H9 (cell line): Measurements from ENCODE around the gene ST6GALNAC3. TPM values are rescaled to one million over a fixed set of nuclear protein-coding genes. Genes with fewer than 3 reads are reported as not detected.

Source experiments
- DNase-seq: peaks from one replicate; pipeline ENCODE4 v3.0.0-alpha.2; 2017
- H2AFZ ChIP-seq: one replicate; pipeline ENCODE4 v1.6.1; 2013; ENCODE audit warnings: mild to moderate bottlenecking, low read length, control low read depth, moderate library complexity
- H2AK5ac ChIP-seq: 2 replicates; pipeline ENCODE4 v1.6.1; 2013; ENCODE audit warnings: low read length, control low read depth, mixed read lengths; ENCODE audit not compliant: insufficient read length
- H2BK120ac ChIP-seq: one replicate; pipeline ENCODE4 v1.6.1; 2013; ENCODE audit warnings: low read depth, mild to moderate bottlenecking, low read length, control low read depth, inconsistent platforms; ENCODE audit not compliant: poor library complexity, severe bottlenecking
- H2BK12ac ChIP-seq: 2 replicates; pipeline ENCODE4 v1.6.1; 2013; ENCODE audit warnings: low read length, control low read depth, mixed read lengths, low read depth; ENCODE audit not compliant: insufficient read length
- H2BK15ac ChIP-seq: 2 replicates; pipeline ENCODE4 v1.6.1; 2013; ENCODE audit warnings: low read depth, low read length, control low read depth
- H2BK20ac ChIP-seq: one replicate; pipeline ENCODE4 v1.6.1; 2013; ENCODE audit warnings: low read depth, mild to moderate bottlenecking, low read length, control low read depth, inconsistent platforms; ENCODE audit not compliant: poor library complexity, severe bottlenecking
- H2BK5ac ChIP-seq: 2 replicates; pipeline ENCODE4 v1.6.1; 2013; ENCODE audit warnings: low read length, control low read depth, mixed read lengths; ENCODE audit not compliant: insufficient read length
- H3K14ac ChIP-seq: 2 replicates; pipeline ENCODE4 v1.6.1; 2013; ENCODE audit warnings: low read length, control low read depth; ENCODE audit not compliant: insufficient read depth
- H3K18ac ChIP-seq: 2 replicates; pipeline ENCODE4 v1.6.1; 2013; ENCODE audit warnings: low read depth, mild to moderate bottlenecking, mixed read lengths, low read length, control low read depth; ENCODE audit not compliant: insufficient read length
- H3K23ac ChIP-seq: 2 replicates; pipeline ENCODE4 v1.6.1; 2013; ENCODE audit warnings: low read length, control low read depth, mixed read lengths, low read depth; ENCODE audit not compliant: insufficient read length
- H3K23me2 ChIP-seq: 2 replicates; pipeline ENCODE4 v1.6.1; 2013; ENCODE audit warnings: low read depth, mild to moderate bottlenecking, mixed read lengths, low read length, control low read depth; ENCODE audit not compliant: insufficient read length, poor library complexity, severe bottlenecking
- H3K27ac ChIP-seq: 2 replicates; pipeline ENCODE4 v1.5.1; 2013; ENCODE audit warnings: low read length, control low read depth, mixed read lengths, low read depth; ENCODE audit not compliant: insufficient read length
- H3K27me3 ChIP-seq: 2 replicates; pipeline ENCODE4 v1.6.1; 2013; ENCODE audit warnings: low read length, control low read depth, inconsistent platforms; ENCODE audit not compliant: insufficient read depth
- H3K4ac ChIP-seq: 2 replicates; pipeline ENCODE4 v1.6.1; 2013; ENCODE audit warnings: low read depth, mild to moderate bottlenecking, control low read depth, inconsistent platforms, low read length, moderate library complexity
- H3K4me1 ChIP-seq: 2 replicates; pipeline ENCODE4 v1.6.1; 2013; ENCODE audit warnings: low read length, control low read depth, inconsistent platforms; ENCODE audit not compliant: insufficient read depth
- H3K4me2 ChIP-seq: 2 replicates; pipeline ENCODE4 v1.6.1; 2013; ENCODE audit warnings: low read length, control low read depth, mixed read lengths; ENCODE audit not compliant: insufficient read length, insufficient read depth
- H3K56ac ChIP-seq: 2 replicates; pipeline ENCODE4 v1.6.1; 2013; ENCODE audit warnings: low read depth, mild to moderate bottlenecking, mixed read lengths, low read length, control low read depth; ENCODE audit not compliant: insufficient read length
- H3K79me1 ChIP-seq: 2 replicates; pipeline ENCODE4 v1.6.1; 2013; ENCODE audit warnings: low read depth, mild to moderate bottlenecking, moderate library complexity, low read length, control low read depth, inconsistent platforms; ENCODE audit not compliant: insufficient read depth, poor library complexity, severe bottlenecking
- H3K79me2 ChIP-seq: 2 replicates; pipeline ENCODE4 v1.6.1; 2013; ENCODE audit warnings: low read length, control low read depth, inconsistent platforms; ENCODE audit not compliant: insufficient read depth
- H3K9ac ChIP-seq: 2 replicates; pipeline ENCODE4 v1.6.1; 2013; ENCODE audit warnings: low read length, control low read depth, mixed read lengths; ENCODE audit not compliant: insufficient read length; ENCODE audit errors: extremely low read depth
- H3K9me3 ChIP-seq: one replicate; pipeline ENCODE4 v1.6.1; 2013; ENCODE audit warnings: low read depth, low read length, inconsistent platforms; ENCODE audit not compliant: control insufficient read depth
- H3T11ph ChIP-seq: one replicate; pipeline ENCODE4 v1.6.1; 2013; ENCODE audit warnings: mild to moderate bottlenecking, low read length, control low read depth, inconsistent platforms
- H4K20me1 ChIP-seq: one replicate; pipeline ENCODE4 v1.6.1; 2013; ENCODE audit not compliant: control insufficient read depth, insufficient read length, insufficient read depth
- H4K5ac ChIP-seq: 2 replicates; pipeline ENCODE4 v1.6.1; 2013; ENCODE audit warnings: low read depth, mild to moderate bottlenecking, mixed read lengths, low read length, control low read depth; ENCODE audit not compliant: insufficient read length
- H4K8ac ChIP-seq: replicated peaks from 2 replicates; pipeline ENCODE4 v1.6.1; 2013; ENCODE audit warnings: low read length, control low read depth, mixed read lengths, low read depth; ENCODE audit not compliant: insufficient read length
- H4K91ac ChIP-seq: 2 replicates; pipeline ENCODE4 v1.6.1; 2013; ENCODE audit warnings: low read depth, mild to moderate bottlenecking, moderate library complexity, mixed read lengths, low read length, control low read depth; ENCODE audit not compliant: insufficient read length
- H3K27ac Mint-ChIP-seq, 3 experiments: 2 replicates in 2 of 3; 3 replicates in 1 of 3; pipeline ENCODE4 v1.8.0; 2020 to 2021; ENCODE audit warnings: mixed read lengths in 3 of 3, mild to moderate bottlenecking in 1 of 3, moderate library complexity in 1 of 3
- H3K27me3 Mint-ChIP-seq: 2 replicates; pipeline ENCODE4 v1.8.0; 2021; ENCODE audit warnings: low read depth, mild to moderate bottlenecking, moderate library complexity, mixed read lengths
- H3K36me3 Mint-ChIP-seq, 3 experiments: 2 replicates in 2 of 3; 3 replicates in 1 of 3; pipeline ENCODE4 v1.8.0; 2020 to 2021; ENCODE audit warnings: low read depth in 3 of 3, mixed read lengths in 3 of 3; ENCODE audit not compliant: insufficient read depth in 1 of 3
- H3K4me1 Mint-ChIP-seq, 2 experiments: 2 replicates each; pipeline ENCODE4 v1.8.0; 2020; ENCODE audit warnings: mixed read lengths in 2 of 2
- H3K4me3 Mint-ChIP-seq, 2 experiments: 2 replicates in 1 of 2; 3 replicates in 1 of 2; pipeline ENCODE4 v1.8.0; 2020 to 2021; ENCODE audit warnings: mild to moderate bottlenecking in 2 of 2, mixed read lengths in 2 of 2, moderate library complexity in 1 of 2
- H3K9me3 Mint-ChIP-seq, 2 experiments: 2 replicates in 1 of 2; 3 replicates in 1 of 2; pipeline ENCODE4 v1.8.0; 2020; ENCODE audit warnings: mild to moderate bottlenecking in 2 of 2, mixed read lengths in 2 of 2, moderate library complexity in 1 of 2
- WGBS: extraction: QIAGEN DNeasy Blood & Tissue Kit; methylation state at CpG from one replicate; pipeline ENCODE4 v1.1.7; 2013; ENCODE audit warnings: missing lambda C conversion rate, low lambda C conversion rate, mixed read lengths; ENCODE audit not compliant: insufficient read length; ENCODE audit errors: extremely low coverage; 5-methylcytosine and 5-hydroxymethylcytosine counted together
- long read RNA-seq: library from polyadenylated mRNA; unstranded; transcript quantifications from one replicate; pipeline ENCODE4 v2.0.0, GENCODE V29; 2020
- total RNA-seq: library from RNA; stranded (reverse); gene quantifications from 2 replicates; pipeline ENCODE4 v1.2.1, GENCODE V29; 2021
- TF ChIP-seq, protein P1 (sequence below): fragments of 200-600 bp; sonication (generic); conservative IDR thresholded peaks from 3 replicates; pipeline ENCODE4 v1.8.0; 2021; ENCODE audit warnings: antibody characterized with exemption, mild to moderate bottlenecking

ST6GALNAC3 gene
- 10.7 and 11.2 TPM in 2 replicates for total RNA-seq
- long read RNA-seq, partial matches to known transcripts = 0 of 6 reads
- long read RNA-seq, other reads (novel, unspliced or antisense) = 5 of 6 reads

DNA sequence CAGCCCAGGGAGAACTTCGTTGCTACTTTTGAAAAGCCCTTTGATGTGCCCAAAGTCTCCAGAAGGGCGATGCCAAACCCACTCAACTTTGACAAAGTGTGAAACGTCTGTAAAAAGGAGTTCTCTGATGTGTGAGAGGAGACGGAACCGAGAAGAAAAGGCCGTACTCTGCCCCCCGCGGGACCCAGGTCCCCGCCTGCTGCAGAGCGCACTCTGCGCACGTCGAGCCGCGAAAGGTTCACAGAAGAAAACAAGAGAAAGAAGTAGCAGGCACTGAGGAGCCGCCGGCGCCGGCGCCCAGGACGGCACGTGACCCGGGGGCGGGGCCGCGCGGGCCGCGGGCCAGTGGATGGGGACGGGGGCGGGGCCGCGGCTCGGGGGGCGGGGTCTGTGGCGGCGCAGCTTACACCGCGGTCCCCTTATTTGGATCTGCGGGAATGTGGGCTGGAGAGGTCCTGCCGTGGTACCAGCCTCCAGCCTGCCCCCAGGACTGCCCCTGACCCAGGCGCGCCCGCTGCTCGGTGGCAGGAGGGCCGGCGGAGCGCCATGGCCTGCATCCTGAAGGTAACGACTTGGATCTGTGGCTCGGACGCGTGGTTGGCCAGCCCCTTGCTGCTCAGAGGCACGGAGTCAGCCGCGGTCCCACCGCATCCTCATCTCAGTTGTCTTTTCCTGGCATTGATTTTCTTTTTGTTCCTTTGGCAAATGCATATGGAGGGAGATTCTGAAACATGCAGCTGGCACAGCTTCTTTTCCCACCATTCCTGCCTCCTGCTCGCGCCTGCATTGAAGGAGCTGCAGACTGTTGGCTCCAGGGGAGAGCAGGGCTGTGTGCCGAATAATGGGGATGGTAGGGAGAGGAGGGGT lies at the start of gene ST6GALNAC3:
ST6GALNAC3 (plus strand) TSS at position 426 of the 867 bp plus-strand sequence.
- TF ChIP-seq, protein P1, sequence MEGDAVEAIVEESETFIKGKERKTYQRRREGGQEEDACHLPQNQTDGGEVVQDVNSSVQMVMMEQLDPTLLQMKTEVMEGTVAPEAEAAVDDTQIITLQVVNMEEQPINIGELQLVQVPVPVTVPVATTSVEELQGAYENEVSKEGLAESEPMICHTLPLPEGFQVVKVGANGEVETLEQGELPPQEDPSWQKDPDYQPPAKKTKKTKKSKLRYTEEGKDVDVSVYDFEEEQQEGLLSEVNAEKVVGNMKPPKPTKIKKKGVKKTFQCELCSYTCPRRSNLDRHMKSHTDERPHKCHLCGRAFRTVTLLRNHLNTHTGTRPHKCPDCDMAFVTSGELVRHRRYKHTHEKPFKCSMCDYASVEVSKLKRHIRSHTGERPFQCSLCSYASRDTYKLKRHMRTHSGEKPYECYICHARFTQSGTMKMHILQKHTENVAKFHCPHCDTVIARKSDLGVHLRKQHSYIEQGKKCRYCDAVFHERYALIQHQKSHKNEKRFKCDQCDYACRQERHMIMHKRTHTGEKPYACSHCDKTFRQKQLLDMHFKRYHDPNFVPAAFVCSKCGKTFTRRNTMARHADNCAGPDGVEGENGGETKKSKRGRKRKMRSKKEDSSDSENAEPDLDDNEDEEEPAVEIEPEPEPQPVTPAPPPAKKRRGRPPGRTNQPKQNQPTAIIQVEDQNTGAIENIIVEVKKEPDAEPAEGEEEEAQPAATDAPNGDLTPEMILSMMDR = no peak
- peak; percentile 92 for DNase-seq
- H3K27ac Mint-ChIP-seq = peak within 1 kb of the TSS in 2 of 3 experiments; percentile 46 to 74; a peak in 4 of 7 replicates
- no peaks in the 10 kb centered on the region for H3K27me3 ChIP-seq
- peak within 1 kb of the TSS; percentile 68 for H3K9ac ChIP-seq
- H3K79me1 ChIP-seq = peaks cover 3% of the 10 kb centered on the region
- peaks cover 23% of the 10 kb centered on the region for H3K27me3 Mint-ChIP-seq
- no peak within 1 kb of the TSS for H3K27ac ChIP-seq
- H4K5ac ChIP-seq = no peak within 1 kb of the TSS
- no peak within 1 kb of the TSS for H2AK5ac ChIP-seq
- H2AFZ ChIP-seq = peak within 1 kb of the TSS; percentile 79
- no peak within 1 kb of the TSS for H2BK15ac ChIP-seq
- H3K14ac ChIP-seq = peak within 1 kb of the TSS; percentile 84
- H4K8ac ChIP-seq = no peak within 1 kb of the TSS
- no peaks in the 10 kb centered on the region for H4K20me1 ChIP-seq
- H4K91ac ChIP-seq = no peak within 1 kb of the TSS
- H2BK20ac ChIP-seq = no peak within 1 kb of the TSS
- WGBS = no CpG with 5 or more reads among the region's 59 CpGs
- no peak within 1 kb of the TSS for H3T11ph ChIP-seq
- H2BK120ac ChIP-seq = no peak within 1 kb of the TSS
- no peak within 1 kb of the TSS for H2BK12ac ChIP-seq
- no peak within 1 kb of the TSS for H3K56ac ChIP-seq
- peaks cover 25 to 34% of the 10 kb centered on the region in 2 experiments for H3K4me1 Mint-ChIP-seq
- H3K23ac ChIP-seq = no peak within 1 kb of the TSS
- peak within 1 kb of the TSS; percentile 78 to 93 for H3K4me3 Mint-ChIP-seq
- H3K79me2 ChIP-seq = no peaks in the 10 kb centered on the region; the same call in 1 of the 2 replicates
- no peak within 1 kb of the TSS for H2BK5ac ChIP-seq
- H3K18ac ChIP-seq = peak within 1 kb of the TSS; percentile 59
- H3K4ac ChIP-seq = no peak within 1 kb of the TSS
- peaks cover 7% of the 10 kb centered on the region for H3K23me2 ChIP-seq
- peak within 1 kb of the TSS; percentile 90 for H3K4me2 ChIP-seq
- no peaks in the 10 kb centered on the region; a peak in 1 of 7 replicates for H3K36me3 Mint-ChIP-seq
- H3K9me3 Mint-ChIP-seq = no peaks in the 10 kb centered on the region; a peak in 1 of 5 replicates
- H3K4me1 ChIP-seq = 0 out of 2 replicates have a peak, but pooled peaks cover 3% of the 10 kb centered on the region
- H3K9me3 ChIP-seq = no peaks in the 10 kb centered on the region
